ENCODE results near the gene SWSAP1.
"Not testable (repeated sequence)": the region's sequence is repeated elsewhere in the genome, so short reads cannot be mapped to it uniquely, and the experiment has no call there.

SWSAP1 gene

GRCh38 chr19:11374433-11375142 lies at the start of gene SWSAP1:
TSS of gene SWSAP1 (plus strand) at chr19:11374666. CDS start at chr19:11374681, 15 bp downstream.
- peak; percentile 95 for DNase-seq

GRCh38 chr19:11324748-11325389 lies 49.6 kb upstream of the SWSAP1 start:
- DNase-seq: no peak

GRCh38 chr19:11325544-11325943 lies 48.9 kb upstream of the SWSAP1 start:
- no peak for DNase-seq

- DNase-seq: no peak
Observed at GRCh38 chr19:11330127-11330526, 44.3 kb upstream of the SWSAP1 start.

- no peak for DNase-seq
Observed at GRCh38 chr19:11331502-11331901, 43.0 kb upstream of the SWSAP1 start.

GRCh38 chr19:11332822-11333221 lies 41.6 kb upstream of the SWSAP1 start:
- DNase-seq: no peak

GRCh38 chr19:11333838-11334237 lies 40.6 kb upstream of the SWSAP1 start:
- DNase-seq: not testable (repeated sequence)

GRCh38 chr19:11335449-11336146 lies 38.9 kb upstream of the SWSAP1 start:
- no peak for DNase-seq

GRCh38 chr19:11337080-11337479 lies 37.4 kb upstream of the SWSAP1 start:
- no peak for DNase-seq

- DNase-seq: no peak
Observed at GRCh38 chr19:11338121-11338520, 36.3 kb upstream of the SWSAP1 start.

GRCh38 chr19:11338569-11339253 lies 35.8 kb upstream of the SWSAP1 start:
- no peak for DNase-seq

GRCh38 chr19:11339254-11340098 lies 35.0 kb upstream of the SWSAP1 start, which contains the start of gene RAB3D:
TSS of gene RAB3D (minus strand) at chr19:11339657. CDS start at chr19:11337399, 2,258 bp downstream.
- peak; percentile 71 for DNase-seq

GRCh38 chr19:11340099-11340467 lies 34.4 kb upstream of the SWSAP1 start:
- DNase-seq: not testable (repeated sequence)

- no peak for DNase-seq
Observed at GRCh38 chr19:11342429-11342828, 32.0 kb upstream of the SWSAP1 start.

- DNase-seq: no peak
Observed at GRCh38 chr19:11345122-11345803, 29.2 kb upstream of the SWSAP1 start.

- peak; percentile 98 for DNase-seq
Observed at GRCh38 chr19:11346104-11346940, 28.1 kb upstream of the SWSAP1 start, which contains the start of the genes CCDC159 and TMEM205. TSS of gene CCDC159 (plus strand) at chr19:11346519. CDS start at chr19:11346607, 88 bp downstream. TSS of gene TMEM205 (minus strand) at chr19:11346268. CDS start at chr19:11345619, 649 bp downstream.

GRCh38 chr19:11347546-11348039 lies 26.9 kb upstream of the SWSAP1 start:
- no peak for DNase-seq

- DNase-seq: no peak
Observed at GRCh38 chr19:11349171-11349570, 25.3 kb upstream of the SWSAP1 start.

- DNase-seq: not testable (repeated sequence)
Observed at GRCh38 chr19:11354102-11354501, 20.4 kb upstream of the SWSAP1 start.
